Measurements from ENCODE around the gene FER1L5. TPM values are rescaled to one million over a fixed set of nuclear protein-coding genes. Genes with fewer than 3 reads are reported as not detected.

The FER1L5 gene
- total RNA-seq, 1 experiment from 2014 or later = 0.09 TPM

DNA sequence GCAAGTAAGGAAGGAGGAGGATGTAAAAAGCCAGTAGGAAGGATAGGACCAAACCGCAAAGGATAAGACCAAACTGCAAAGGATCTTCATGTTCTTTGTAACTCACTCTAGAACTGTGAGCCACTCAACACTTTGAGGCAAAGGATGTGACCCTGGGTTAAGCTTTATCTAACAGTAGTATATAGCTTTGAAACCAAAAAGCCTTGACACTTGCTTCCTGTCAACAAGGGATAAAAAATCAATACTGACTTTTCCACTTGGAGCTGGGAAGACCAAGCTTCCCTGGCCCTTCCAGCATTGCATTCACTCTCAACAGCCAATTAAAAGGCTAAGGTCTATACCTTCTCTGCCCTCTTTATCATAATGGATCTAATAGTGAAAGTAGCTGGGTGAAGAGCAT lies 26.4 kb upstream of the FER1L5 start:
- Histone ChIP-seq H3K27me3 (ENCODE audit: insufficient read depth, low read depth) (no peaks in the 10 kb centered on the region), H3K4me3 (no peak overlapping the region), H3K36me3 (ENCODE audit: low read depth) (peaks cover 57% of the 10 kb centered on the region), H3K27ac (no peak overlapping the region), H3K79me2 (ENCODE audit: low read depth) (no peaks in the 10 kb centered on the region), H3K4me2 (no peak overlapping the region), H3K9me2 (ENCODE audit: insufficient read depth) (no peaks in the 10 kb centered on the region), H2AFZ (no peak overlapping the region), H4K20me1 (ENCODE audit: insufficient read depth) (peaks cover 12% of the 10 kb centered on the region; the same call in 1 of the 2 replicates), H3K4me1 (replicated peaks; ENCODE audit: insufficient read depth) (no peaks in the 10 kb centered on the region), H3K9me3 (ENCODE audit: insufficient read depth, low read depth) (no peaks in the 10 kb centered on the region), H3F3A (ENCODE audit: insufficient read depth, low read depth) (no peaks in the 10 kb centered on the region)
- ChIA-PET POLR2A (ENCODE audit: unreplicated experiment) (no interaction called here), CTCF (no interaction called here)
- no peak for DNase-seq
- BruUV-seq (replicated peaks) = no TSS peak
- intact Hi-C loops (cut with micrococcal nuclease; ENCODE audit: unreplicated experiment) = loop anchor here (5.0 kb wide), 1 partner anchor 186 kb away; no protein-coding TSS in a partner anchor
- TF ChIP-seq EZH2 (IDR thresholded peaks at IDR 0.05; ENCODE audit: low read depth) = no peak
- TF ChIP-seq, protein P1, sequence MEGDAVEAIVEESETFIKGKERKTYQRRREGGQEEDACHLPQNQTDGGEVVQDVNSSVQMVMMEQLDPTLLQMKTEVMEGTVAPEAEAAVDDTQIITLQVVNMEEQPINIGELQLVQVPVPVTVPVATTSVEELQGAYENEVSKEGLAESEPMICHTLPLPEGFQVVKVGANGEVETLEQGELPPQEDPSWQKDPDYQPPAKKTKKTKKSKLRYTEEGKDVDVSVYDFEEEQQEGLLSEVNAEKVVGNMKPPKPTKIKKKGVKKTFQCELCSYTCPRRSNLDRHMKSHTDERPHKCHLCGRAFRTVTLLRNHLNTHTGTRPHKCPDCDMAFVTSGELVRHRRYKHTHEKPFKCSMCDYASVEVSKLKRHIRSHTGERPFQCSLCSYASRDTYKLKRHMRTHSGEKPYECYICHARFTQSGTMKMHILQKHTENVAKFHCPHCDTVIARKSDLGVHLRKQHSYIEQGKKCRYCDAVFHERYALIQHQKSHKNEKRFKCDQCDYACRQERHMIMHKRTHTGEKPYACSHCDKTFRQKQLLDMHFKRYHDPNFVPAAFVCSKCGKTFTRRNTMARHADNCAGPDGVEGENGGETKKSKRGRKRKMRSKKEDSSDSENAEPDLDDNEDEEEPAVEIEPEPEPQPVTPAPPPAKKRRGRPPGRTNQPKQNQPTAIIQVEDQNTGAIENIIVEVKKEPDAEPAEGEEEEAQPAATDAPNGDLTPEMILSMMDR (conservative IDR thresholded peaks at IDR 0.05) = no peak

DNA sequence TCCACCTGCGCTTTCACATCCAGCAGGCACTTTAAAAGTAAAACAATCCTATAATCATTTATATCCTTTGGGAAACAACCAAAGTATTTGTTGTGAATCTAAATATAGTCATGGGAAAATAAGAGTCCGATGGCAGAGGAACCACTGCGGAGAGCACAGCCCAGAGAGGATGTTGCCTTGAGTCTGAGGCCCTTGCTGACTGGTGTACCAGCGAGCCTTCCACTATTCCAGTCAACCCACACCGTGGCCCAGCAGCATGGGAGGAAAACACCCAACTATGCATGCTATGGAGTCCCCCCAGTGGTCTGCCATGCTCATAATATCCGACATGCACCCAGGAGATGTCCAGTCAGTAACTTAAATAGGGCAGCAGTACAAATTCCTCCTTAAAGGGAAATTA lies 26.0 kb upstream of the FER1L5 start:
- Histone ChIP-seq H3K27me3 (ENCODE audit: insufficient read depth, low read depth) (no peaks in the 10 kb centered on the region), H3K9me2 (ENCODE audit: insufficient read depth) (no peaks in the 10 kb centered on the region), H4K20me1 (ENCODE audit: insufficient read depth) (peaks cover 12% of the 10 kb centered on the region; the same call in 1 of the 2 replicates), H3K4me1 (replicated peaks; ENCODE audit: insufficient read depth) (no peaks in the 10 kb centered on the region), H3K79me2 (ENCODE audit: low read depth) (no peaks in the 10 kb centered on the region), H3F3A (ENCODE audit: insufficient read depth, low read depth) (no peaks in the 10 kb centered on the region), H3K4me2 (no peak overlapping the region), H3K4me3 (no peak overlapping the region), H3K27ac (no peak overlapping the region), H2AFZ (no peak overlapping the region), H3K36me3 (ENCODE audit: low read depth) (peaks cover 53% of the 10 kb centered on the region), H3K9me3 (ENCODE audit: insufficient read depth, low read depth) (no peaks in the 10 kb centered on the region)
- CTCF ChIA-PET = no interaction called here
- POLR2A ChIA-PET (ENCODE audit: unreplicated experiment) = no interaction called here
- BruUV-seq (replicated peaks) = no TSS peak
- DNase-seq = no peak
- no peak for TF ChIP-seq EZH2 (IDR thresholded peaks at IDR 0.05; ENCODE audit: low read depth)
- TF ChIP-seq, protein P1 (conservative IDR thresholded peaks at IDR 0.05) = no peak
- intact Hi-C loops (cut with micrococcal nuclease; ENCODE audit: unreplicated experiment) = loop anchor here (5.0 kb wide), 1 partner anchor 186 kb away; no protein-coding TSS in a partner anchor

DNA sequence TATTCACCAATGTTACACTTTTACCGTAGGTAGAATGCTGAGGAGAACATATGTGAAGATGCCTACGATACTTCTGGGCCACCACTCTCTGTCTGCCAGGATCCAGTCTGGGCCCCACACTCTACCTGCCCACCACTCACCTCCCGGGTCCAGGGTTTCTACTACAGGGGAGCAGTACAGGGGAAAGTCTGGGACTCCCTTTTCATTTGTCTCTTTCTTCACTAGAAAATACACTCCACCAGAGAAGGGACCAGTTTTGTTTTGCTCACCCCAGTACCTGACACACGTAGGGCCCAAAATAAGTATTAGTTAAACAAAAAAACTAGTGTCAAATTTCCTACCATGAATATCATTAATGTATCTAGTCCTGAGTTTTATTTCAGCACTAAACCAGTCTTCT lies 25.6 kb upstream of the FER1L5 start:
- Histone ChIP-seq H3F3A (ENCODE audit: insufficient read depth, low read depth) (peaks cover under 1% of the 10 kb centered on the region; the same call in 1 of the 2 replicates), H3K4me1 (replicated peaks; ENCODE audit: insufficient read depth) (no peaks in the 10 kb centered on the region), H3K4me3 (no peak overlapping the region), H4K20me1 (ENCODE audit: insufficient read depth) (peaks cover 12% of the 10 kb centered on the region; the same call in 1 of the 2 replicates), H3K9me3 (ENCODE audit: insufficient read depth, low read depth) (no peaks in the 10 kb centered on the region), H2AFZ (no peak overlapping the region), H3K27me3 (ENCODE audit: insufficient read depth, low read depth) (no peaks in the 10 kb centered on the region), H3K9me2 (ENCODE audit: insufficient read depth) (no peaks in the 10 kb centered on the region), H3K36me3 (ENCODE audit: low read depth) (peaks cover 52% of the 10 kb centered on the region; the same call in 1 of the 2 replicates), H3K79me2 (ENCODE audit: low read depth) (no peaks in the 10 kb centered on the region), H3K4me2 (no peak overlapping the region), H3K27ac (no peak overlapping the region)
- DNase-seq = no peak
- ChIA-PET POLR2A (ENCODE audit: unreplicated experiment) (interaction anchor here (0.6 to 0.7 kb wide), 2 partner anchors 77 to 216 kb away, joined by 5 to 14 read pairs; no protein-coding TSS in a partner anchor), CTCF (interaction anchor here (0.7 to 0.9 kb wide), 2 partner anchors 46 to 144 kb away, joined by 5 read pairs; no protein-coding TSS in a partner anchor)
- BruUV-seq (replicated peaks) = TSS peak; percentile 36
- TF ChIP-seq, protein P1 (conservative IDR thresholded peaks at IDR 0.05) = no peak
- no peak for TF ChIP-seq EZH2 (IDR thresholded peaks at IDR 0.05; ENCODE audit: low read depth)
- intact Hi-C loops (cut with micrococcal nuclease; ENCODE audit: unreplicated experiment) = loop anchor here (5.0 kb wide), 1 partner anchor 185 kb away; no protein-coding TSS in a partner anchor

Data from PC-9 (cell line).